ENCODE data around the gene ARHGEF40. TPM values are rescaled to one million over a fixed set of nuclear protein-coding genes. Genes with fewer than 3 reads are reported as not detected.

The ARHGEF40 gene
- total RNA-seq, 1 donor from 2014 or later, result 21.3 TPM

DNA sequence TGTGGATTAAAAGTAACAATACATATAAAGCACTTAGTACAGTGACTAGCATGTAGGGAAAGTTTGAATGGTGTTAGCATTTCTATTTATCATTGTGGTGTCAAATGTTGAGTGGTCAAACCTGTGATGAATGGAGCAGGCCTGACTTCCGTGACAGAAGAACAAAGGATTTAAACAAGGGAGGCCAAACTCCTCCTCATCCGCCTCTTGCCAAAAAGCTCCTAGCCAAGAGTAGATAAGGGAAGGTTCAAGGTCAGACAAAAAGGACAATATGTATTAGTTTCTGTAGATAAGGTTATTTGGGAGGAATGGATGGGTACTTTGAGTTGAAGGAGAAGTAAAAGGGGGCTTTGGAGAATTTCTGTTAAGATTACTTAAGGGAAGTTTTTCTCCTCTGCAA, 21.5 kb upstream of the ARHGEF40 start:
- intact Hi-C loops (cut with micrococcal nuclease), result no loop called here
- DNase-seq, result no peak
- Histone ChIP-seq H3K27me3 (ENCODE audit: low read depth) (no peaks in the 10 kb centered on the region), H3K9me3 (replicated peaks) (no peaks in the 10 kb centered on the region), H3K4me1 (peaks cover 32% of the 10 kb centered on the region), H3K4me3 (no peak overlapping the region), H3K36me3 (no peaks in the 10 kb centered on the region), H3K27ac (replicated peaks) (no peak overlapping the region)
- TF ChIP-seq, protein P1, sequence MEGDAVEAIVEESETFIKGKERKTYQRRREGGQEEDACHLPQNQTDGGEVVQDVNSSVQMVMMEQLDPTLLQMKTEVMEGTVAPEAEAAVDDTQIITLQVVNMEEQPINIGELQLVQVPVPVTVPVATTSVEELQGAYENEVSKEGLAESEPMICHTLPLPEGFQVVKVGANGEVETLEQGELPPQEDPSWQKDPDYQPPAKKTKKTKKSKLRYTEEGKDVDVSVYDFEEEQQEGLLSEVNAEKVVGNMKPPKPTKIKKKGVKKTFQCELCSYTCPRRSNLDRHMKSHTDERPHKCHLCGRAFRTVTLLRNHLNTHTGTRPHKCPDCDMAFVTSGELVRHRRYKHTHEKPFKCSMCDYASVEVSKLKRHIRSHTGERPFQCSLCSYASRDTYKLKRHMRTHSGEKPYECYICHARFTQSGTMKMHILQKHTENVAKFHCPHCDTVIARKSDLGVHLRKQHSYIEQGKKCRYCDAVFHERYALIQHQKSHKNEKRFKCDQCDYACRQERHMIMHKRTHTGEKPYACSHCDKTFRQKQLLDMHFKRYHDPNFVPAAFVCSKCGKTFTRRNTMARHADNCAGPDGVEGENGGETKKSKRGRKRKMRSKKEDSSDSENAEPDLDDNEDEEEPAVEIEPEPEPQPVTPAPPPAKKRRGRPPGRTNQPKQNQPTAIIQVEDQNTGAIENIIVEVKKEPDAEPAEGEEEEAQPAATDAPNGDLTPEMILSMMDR (IDR thresholded peaks at IDR 0.05; ENCODE audit: borderline replicate concordance), result no peak

DNA sequence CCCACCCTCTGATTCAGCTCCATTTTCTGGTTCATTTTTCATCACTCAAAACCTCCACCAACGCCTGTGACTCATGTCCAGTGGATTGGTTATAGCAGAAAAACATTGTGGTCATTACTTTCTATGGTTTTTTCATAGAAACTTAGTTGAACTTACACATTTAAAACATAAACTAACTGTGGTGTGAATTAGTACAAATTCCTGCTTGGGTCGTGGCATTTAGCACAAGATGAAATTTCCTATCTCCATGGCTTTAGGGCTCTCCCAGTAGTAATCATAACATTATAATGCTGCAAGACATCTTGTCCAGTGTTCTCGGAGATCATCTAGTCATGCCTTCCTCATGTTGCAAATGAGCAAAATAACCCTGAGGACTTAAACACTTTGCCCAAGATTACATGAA, 20.8 kb upstream of the ARHGEF40 start:
- TF ChIP-seq, protein P1 (IDR thresholded peaks at IDR 0.05; ENCODE audit: borderline replicate concordance), result no peak
- Histone ChIP-seq H3K4me1 (peaks cover 26% of the 10 kb centered on the region), H3K4me3 (no peak overlapping the region), H3K36me3 (no peaks in the 10 kb centered on the region), H3K27me3 (ENCODE audit: low read depth) (no peaks in the 10 kb centered on the region), H3K27ac (replicated peaks) (no peak overlapping the region), H3K9me3 (replicated peaks) (no peaks in the 10 kb centered on the region)
- intact Hi-C loops (cut with micrococcal nuclease), result no loop called here
- DNase-seq, result no peak

DNA sequence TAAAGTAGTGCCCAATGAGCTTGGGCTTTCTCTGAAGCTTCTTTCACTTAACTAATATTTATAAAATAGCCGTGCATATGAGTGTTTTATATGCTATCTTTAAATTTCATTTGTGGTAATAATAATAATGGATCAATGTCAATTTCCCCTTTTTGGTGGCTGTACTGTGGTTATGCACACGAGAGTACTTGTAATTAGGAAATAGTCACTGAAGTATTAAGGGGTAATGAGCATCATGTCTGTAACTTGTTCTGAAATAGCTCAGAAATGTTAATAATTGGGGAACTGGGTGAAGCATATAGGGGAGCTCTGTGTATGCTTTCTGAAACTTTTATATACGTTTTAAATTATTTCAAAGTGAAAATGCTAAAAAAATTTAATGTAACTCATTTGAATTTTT, 19.5 kb upstream of the ARHGEF40 start:
- TF ChIP-seq, protein P1 (IDR thresholded peaks at IDR 0.05; ENCODE audit: borderline replicate concordance), result no peak
- no peaks in the 10 kb centered on the region for H3K36me3 ChIP-seq
- H3K4me3 ChIP-seq, result no peak overlapping the region
- intact Hi-C loops (cut with micrococcal nuclease), result no loop called here
- no peaks in the 10 kb centered on the region for H3K27me3 ChIP-seq (ENCODE audit: low read depth)
- H3K27ac ChIP-seq (replicated peaks), result no peak overlapping the region
- peaks cover 21% of the 10 kb centered on the region for H3K4me1 ChIP-seq
- DNase-seq, result no peak
- H3K9me3 ChIP-seq (replicated peaks), result no peaks in the 10 kb centered on the region

DNA sequence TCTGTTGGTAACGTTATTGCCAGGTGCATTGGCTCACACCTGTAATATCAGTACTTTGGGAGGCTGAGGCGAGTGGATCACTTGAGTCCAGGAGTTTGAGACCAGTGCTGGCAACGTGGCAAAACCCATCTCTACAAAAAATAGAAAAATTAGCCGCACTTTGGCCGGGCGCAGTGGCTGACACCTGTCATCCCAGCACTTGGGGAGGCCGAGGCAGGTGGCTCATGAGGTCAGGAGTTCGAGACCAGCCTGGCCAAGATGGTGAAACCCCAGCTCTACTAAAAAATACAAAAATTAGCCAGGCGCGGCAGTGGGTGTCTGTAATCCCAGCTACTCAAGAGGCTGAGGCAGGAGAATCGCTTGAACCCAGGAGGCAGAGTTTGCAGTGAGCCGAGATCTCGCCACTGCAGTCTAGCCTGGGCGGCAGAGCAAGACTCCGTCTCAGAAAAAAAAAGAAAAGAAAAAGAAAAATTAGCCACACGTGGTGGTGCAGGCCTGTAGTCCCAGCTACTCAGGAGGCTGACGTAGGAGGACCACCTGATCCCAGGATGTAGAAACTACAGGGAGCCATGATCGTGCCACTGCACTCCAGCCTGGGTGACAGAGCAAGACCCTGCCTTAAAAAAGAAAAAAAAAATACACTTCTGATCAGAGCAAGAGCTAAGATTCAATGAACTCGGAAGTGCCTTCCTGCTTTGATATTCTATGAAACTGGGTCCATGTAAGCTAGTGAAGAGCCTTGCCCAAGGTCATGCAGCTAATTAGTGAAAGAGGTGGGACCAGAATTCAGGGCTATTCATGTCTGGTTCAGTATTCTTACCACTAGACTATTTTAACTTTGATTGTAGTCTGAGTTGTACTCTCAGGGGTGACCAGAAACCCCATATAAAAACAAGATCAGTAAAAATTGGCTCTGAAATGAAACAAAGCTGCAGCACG, 16.7 kb upstream of the ARHGEF40 start:
- no peaks in the 10 kb centered on the region for H3K36me3 ChIP-seq
- H3K4me3 ChIP-seq, result no peak overlapping the region
- intact Hi-C loops (cut with micrococcal nuclease), result no loop called here
- DNase-seq, result no peak
- no peaks in the 10 kb centered on the region for H3K9me3 ChIP-seq (replicated peaks)
- no peaks in the 10 kb centered on the region for H3K27me3 ChIP-seq (ENCODE audit: low read depth)
- TF ChIP-seq, protein P1 (IDR thresholded peaks at IDR 0.05; ENCODE audit: borderline replicate concordance), result no peak
- peaks cover 16% of the 10 kb centered on the region for H3K4me1 ChIP-seq
- H3K27ac ChIP-seq (replicated peaks), result no peak overlapping the region

DNA sequence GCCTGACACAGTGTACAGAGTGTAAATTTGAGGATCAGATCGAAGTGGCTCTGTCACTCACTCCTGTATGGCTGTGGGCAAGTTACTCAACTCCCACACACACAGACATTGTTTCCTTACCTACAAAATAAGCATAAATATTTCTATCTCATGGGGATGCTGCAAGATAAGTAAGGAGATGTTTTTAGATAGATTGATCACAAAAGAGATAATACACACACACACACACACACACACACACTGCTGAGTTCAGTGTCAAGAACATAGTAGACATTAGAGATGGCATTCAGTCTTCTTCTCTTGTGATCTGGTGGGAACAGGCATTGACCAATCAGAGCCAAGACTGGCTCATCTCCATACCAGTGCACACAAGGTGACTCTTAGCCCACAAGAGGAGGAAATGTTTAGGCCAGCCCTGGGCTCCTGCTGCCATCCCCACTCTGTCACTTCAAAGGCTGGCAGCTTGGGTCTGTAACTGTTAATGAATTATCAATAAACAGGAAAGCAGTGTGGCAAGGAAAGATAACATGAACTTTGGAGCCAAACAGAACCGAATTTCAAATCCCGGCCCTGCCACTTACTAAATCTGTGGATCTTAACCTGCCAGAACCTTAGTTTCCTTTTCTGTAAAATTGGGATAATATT, 15.9 kb upstream of the ARHGEF40 start:
- no peaks in the 10 kb centered on the region for H3K27me3 ChIP-seq (ENCODE audit: low read depth)
- no peak for DNase-seq
- peaks cover 8% of the 10 kb centered on the region for H3K4me1 ChIP-seq
- TF ChIP-seq, protein P1 (IDR thresholded peaks at IDR 0.05; ENCODE audit: borderline replicate concordance), result no peak
- no peaks in the 10 kb centered on the region for H3K9me3 ChIP-seq (replicated peaks)
- H3K4me3 ChIP-seq, result no peak overlapping the region
- intact Hi-C loops (cut with micrococcal nuclease), result no loop called here
- H3K27ac ChIP-seq (replicated peaks), result no peak overlapping the region
- no peaks in the 10 kb centered on the region for H3K36me3 ChIP-seq

Measured in left ventricle myocardium inferior (tissue), 1 donor.